ENCODE results near the gene DYNLL2.
"Not testable (repeated sequence)": the region's sequence is repeated elsewhere in the genome, so short reads cannot be mapped to it uniquely, and the experiment has no call there.

The DYNLL2 gene

DNA sequence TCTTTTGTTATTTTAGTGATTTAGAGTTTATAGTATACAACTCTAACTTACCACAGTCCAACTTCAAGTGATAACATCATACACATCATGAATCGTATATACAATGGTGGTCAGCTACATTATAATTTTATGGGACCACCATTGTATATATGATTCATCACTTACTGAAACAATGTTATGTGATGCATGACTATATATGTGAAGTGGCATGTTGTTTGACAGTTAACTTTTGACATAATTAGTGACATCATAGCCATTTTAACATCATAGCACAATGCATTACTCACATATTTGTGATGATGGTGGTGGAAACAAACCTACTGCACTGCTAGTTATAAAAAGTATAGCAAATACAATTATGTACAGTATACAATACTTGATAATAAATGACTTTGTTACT is 21.9 kb downstream of the DYNLL2 start:
- peak; percentile 12 for DNase-seq (ENCODE audit: low read depth)

DNA sequence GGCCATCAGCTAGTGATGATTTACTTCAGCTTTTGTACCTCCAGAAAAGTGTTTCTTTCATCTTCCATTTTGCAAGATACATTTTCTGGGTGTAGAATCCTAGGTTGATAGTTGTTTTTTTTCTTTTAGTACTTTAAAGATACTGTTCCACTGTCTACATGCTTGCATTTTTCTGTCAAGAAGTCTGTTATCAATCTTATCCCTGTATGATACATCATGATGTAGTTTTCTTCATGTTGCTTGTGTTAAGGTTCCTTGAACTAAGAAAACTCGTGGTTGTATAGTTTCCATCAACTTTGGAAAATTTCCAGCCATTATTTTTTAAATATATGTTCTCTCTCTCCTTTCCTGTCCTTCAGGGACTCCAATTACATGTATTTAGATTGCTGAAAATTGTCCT is 24.1 kb downstream of the DYNLL2 start:
- DNase-seq (ENCODE audit: low read depth) = no peak

GRCh38 chr17:58109197-58109596 is 26.0 kb downstream of the DYNLL2 start:
- no peak for DNase-seq (ENCODE audit: low read depth)

DNA sequence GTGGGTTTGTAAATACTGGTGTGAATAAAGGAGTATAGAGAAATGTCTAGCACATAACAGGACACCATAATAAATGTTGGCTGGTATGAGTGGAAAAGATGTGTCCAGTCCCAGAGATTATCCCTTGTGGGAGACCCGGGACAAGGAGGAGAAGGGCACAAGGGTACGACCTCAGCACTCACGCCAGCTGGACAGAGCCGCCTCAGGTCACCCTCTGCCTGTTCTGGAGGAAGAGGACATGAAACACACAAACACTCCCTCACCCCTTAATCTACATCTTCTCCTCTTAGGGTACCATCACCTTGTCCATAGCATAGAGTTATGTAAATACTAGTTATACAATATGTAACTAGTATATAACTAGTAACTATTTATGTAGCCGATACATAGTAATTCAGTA is 26.8 kb downstream of the DYNLL2 start:
- no peak for DNase-seq (ENCODE audit: low read depth)

- no peak for DNase-seq (ENCODE audit: low read depth)
Observed at GRCh38 chr17:58111676-58112075, 28.5 kb downstream of the DYNLL2 start.

- DNase-seq (ENCODE audit: low read depth) = peak; percentile 68
Observed at GRCh38 chr17:58112970-58113631, 29.9 kb downstream of the DYNLL2 start.

DNA sequence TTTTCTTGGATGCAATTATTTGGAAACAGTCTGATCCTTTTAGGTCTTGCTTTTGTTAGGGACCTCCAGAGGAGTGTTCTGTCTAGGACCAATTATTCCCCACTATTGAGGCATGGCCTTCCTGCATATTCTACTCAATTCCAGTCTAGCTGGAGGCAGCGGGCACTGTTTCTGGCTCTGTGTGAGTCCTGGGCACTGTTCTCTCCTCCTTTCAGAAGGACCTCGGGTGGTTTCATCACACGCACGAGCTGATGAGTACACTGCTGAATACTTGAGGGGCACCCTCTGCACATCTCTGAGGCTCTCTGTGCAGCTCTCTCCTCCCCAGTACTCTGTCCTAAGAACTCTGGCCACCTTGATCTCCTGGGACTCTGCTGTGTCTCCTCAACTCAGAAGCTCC is 30.7 kb downstream of the DYNLL2 start:
- no peak for DNase-seq (ENCODE audit: low read depth)

- DNase-seq (ENCODE audit: low read depth) = no peak
Observed at GRCh38 chr17:58117382-58117781, 34.2 kb downstream of the DYNLL2 start.

GRCh38 chr17:58119491-58119890 is 36.3 kb downstream of the DYNLL2 start:
- no peak for DNase-seq (ENCODE audit: low read depth)

- peak; percentile 67 for DNase-seq (ENCODE audit: low read depth)
Observed at GRCh38 chr17:58120195-58120822, 37.1 kb downstream of the DYNLL2 start.

GRCh38 chr17:58121925-58122324 is 38.7 kb downstream of the DYNLL2 start:
- DNase-seq (ENCODE audit: low read depth) = peak; percentile 43

DNA sequence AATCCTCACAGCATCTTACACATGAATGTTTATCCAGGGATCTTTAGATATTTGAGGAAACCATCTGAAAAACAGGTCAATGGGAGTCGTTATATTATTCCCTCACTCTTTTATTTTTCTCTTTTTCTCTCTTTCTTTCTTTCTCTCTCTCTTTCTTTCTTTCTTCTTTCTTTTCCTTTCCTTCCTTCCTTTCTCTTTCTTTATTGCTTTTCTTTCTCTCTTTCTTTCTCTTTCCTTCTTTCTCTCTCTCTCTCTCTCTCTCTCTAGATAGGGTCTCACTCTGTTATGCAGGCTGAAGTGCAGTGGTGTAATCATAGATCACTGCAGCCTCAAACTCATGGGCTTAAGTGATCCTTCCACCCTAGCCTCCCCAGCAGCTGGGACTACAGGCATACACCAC is 44.6 kb downstream of the DYNLL2 start:
- DNase-seq (ENCODE audit: low read depth) = no peak

DNA sequence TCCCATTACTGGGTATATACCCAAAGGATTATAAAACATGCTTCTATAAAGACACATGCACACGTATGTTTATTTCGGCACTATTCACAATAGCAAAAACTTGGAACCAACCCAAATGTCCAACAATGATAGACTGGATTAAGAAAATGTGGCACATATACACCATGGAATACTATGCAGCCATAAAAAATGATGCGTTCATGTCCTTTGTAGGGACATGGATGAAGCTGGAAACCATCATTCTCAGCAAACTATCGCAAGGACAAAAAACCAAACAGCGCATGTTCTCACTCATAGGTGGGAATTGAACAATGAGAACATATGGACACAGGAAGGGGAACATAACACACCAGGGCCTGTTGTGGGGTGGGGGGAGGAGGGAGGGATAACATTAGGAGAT is 49.5 kb downstream of the DYNLL2 start:
- not testable (repeated sequence) for DNase-seq (ENCODE audit: low read depth)

GRCh38 chr17:58136669-58137279 is 53.6 kb downstream of the DYNLL2 start:
- peak; percentile 4 for DNase-seq (ENCODE audit: low read depth)

DNA sequence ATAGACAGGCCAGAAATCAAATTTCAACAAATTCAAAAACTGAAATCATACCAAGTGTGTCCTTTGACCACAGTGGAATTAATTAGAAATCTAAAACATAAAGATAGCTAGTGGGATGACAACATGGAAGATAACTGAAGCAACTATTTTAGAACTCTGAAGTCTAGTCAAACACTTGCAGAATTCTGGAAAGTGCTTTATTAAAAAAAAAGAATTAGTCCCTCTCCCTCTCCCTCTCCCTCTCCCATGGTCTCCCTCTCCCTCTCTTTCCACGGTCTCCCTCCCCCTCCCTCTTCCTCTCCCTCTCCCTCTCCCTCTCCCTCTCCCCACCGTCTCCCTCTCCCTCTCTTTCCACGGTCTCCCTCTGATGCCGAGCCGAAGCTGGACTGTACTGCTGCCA is 58.3 kb downstream of the DYNLL2 start:
- DNase-seq (ENCODE audit: low read depth) = no peak

DNA sequence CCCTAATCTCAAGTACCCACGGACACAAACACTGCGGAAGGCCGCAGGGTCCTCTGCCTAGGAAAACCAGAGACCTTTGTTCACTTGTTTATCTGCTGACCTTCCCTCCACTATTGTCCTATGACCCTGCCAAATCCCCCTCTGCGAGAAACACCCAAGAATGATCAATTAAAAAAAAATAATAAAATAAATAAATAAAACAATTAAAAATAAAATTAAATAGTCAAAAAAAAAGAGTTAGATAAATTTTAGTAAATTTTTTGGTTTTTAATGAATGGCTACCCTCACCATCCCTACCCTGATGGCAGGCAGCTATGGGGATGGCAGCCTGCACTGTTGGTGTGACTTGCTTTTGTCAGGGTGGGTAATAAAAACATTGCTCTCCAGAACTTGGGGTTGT is 60.1 kb downstream of the DYNLL2 start:
- not testable (repeated sequence) for DNase-seq (ENCODE audit: low read depth)

- no peak for DNase-seq (ENCODE audit: low read depth)
Observed at GRCh38 chr17:58144801-58145200, 61.6 kb downstream of the DYNLL2 start.

Data from EH (cell line).